Stimulated activated CD4-positive, alpha-beta T cell treated with anti-CD3 and anti-CD28 coated beads, Interleukin-15, amount 100 ng/mL, for 1 hour (primary cell): ENCODE results near the gene ZNF814.
"Not testable (repeated sequence)": the region's sequence is repeated elsewhere in the genome, so short reads cannot be mapped to it uniquely, and the experiment has no call there.

Source experiments
- DNase-seq, 2 donors: peaks; one replicate each; pipeline ENCODE4 v3.0.0-alpha.2; 2020; ENCODE audit warnings: low read depth in 1 of 2, low spot score in 1 of 2

Gene ZNF814

DNA sequence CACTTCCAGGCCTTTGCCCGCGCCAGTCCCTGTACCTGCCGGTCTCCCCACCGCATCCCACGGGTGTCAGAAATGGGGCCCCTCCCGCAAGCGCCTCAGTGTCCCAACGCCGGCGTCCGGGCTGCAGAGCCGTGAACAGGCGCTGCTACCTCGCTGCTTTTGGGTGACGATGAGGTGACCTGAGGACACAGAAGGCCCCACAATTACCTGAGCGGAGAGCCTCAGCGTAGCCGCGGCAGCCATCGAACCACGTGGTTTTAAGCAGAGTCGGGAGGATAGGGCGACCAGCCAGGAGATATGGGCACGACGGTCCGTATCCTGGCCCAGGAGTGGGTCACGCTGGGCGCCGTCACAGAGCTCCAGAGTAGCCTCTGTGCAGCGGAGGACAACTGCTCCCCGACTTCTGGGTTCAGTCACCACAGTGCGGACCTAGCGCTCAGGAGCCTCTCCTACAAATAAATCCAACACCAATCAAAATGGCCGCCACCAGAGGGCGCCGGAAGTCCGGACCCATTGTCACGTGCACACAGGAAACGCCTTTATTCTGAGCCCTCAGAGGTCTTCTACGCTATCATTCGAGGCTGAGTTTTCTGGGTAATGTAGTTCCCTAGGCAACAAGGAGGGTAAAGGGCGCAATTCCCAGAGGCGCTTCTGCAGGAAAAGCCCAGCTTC lies at the start of gene ZNF814:
ZNF814 (minus strand) TSS at position 478 of the 672 bp plus-strand sequence; CDS start at position 243, 235 bp downstream.
- peak; percentile 66 to 74 for DNase-seq

DNA sequence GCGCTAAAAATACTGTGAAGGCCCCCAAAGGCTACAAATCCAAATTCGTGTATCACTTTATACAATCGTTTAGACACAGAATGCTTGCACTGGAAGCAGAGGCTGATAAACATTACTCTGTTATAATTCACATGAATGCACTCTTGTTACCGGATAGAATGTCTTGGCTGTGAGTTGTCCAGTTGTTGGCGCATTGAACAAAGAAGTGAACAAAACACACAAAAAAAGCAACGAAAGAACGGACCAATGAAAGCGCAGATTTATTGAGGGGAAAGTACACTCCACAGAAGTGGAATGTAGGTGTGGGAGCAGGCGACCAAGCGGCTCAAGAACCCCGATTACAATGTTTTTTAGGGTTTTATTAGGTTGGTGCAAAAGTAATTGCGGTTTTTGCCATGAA lies 46.9 kb upstream of the ZNF814 start:
- no peak for DNase-seq

DNA sequence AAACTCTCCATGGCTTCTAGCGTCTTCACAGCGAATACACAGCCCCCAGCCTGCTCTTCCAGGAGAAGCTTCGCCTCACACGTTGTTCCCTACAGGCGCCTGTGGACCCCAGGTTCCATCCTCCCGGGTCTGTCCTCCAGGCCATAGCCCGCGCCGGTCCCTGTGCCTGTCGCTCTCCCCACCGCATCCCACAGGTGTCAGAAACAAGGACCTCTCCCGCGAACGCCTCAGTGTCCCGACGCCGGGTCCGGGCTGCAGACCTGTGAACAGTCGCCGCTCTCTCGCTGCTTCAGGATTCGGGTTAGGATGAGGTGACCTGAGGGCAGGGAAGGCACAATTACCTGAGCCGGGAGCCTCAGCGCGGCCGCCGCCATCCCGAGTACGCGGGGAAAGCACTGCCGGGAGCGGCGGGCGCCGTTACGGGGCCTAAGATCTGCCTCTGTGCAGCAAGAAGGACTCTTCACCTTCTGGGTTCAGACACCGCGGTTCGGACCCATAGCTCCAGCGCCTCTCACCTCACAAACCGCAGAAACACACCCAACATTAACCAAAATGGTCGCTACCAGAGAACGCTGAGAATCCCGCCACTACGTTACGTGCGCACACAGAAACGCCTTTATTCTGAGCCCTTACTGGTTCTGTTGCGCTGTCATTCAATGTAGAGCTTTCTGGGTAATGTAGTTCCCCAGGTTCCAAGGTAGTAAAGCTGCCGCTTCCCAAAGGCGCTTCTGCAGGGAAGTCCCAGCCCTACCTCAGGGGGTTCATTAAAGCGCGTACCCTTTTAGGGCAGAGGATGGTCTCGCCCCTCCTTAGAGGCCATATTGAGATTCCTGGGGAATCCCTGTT lies 46.2 kb upstream of the ZNF814 start, which contains the start of gene ZNF418:
ZNF418 (minus strand) TSS at position 583 of the 846 bp plus-strand sequence. CDS start 1,580 bp downstream, outside the sequence.
- DNase-seq, result no peak

DNA sequence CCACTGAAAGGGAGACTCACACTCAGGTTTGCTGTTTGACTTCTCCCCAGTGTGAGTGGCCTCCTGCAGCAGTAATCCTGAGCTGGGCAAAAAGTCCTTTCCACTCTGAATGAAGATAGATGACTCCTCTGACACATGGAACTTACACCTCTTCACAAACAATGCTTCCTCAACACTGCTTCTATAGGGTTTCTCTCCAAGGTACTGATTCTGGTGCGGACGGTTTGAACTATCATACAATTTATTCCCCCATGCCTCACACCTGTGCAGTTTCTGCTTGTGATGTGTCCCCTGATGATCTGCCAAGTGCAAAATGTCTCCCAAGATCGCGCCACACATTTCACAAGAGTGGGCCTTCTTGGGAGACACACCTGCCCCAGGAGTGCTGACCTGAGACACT lies 38.8 kb upstream of the ZNF814 start:
- no peak for DNase-seq

DNA sequence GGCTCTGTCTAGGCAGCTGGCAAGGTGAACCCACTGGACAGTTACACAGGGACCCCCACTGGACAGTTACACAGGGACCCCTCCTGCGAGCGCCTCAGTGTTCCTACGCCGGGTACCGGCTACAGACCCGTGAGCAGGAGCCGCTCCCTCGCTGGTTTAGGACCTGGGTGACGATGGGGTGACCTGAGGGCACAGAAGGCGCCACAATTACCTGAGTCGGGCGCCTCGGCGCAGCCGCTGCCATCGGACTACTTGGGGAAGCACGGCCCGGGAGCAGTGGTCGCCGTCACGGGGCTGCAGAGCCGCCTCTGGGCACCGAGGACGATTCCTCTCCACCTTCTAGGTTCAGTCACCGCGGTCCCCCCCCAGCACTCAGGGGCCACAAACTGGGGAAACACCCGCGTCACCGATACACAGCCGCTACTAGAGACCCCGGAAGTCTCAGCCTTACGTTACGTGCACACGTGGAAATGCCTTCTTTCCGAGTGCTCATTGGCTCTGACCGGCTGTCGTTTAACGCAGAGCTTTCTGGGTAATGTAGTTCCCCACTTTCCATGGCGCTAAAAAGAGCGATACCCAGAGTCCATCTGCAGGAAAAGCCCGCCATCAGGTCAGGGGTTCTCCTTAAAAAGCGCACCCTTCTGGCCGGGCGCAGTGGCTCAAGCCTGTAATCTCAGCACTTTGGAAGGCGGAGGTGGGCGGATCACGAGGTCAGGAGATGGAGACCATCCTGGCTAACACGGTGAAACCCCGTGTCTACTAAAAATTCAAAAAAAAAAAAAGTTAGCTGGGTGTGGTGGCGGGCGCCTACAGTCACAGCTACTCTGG lies 27.5 kb upstream of the ZNF814 start, which contains the start of gene ZNF417:
ZNF417 (minus strand) TSS at position 425 of the 828 bp plus-strand sequence; CDS start at position 244, 181 bp downstream.
- DNase-seq, result peak; percentile 65 to 68

DNA sequence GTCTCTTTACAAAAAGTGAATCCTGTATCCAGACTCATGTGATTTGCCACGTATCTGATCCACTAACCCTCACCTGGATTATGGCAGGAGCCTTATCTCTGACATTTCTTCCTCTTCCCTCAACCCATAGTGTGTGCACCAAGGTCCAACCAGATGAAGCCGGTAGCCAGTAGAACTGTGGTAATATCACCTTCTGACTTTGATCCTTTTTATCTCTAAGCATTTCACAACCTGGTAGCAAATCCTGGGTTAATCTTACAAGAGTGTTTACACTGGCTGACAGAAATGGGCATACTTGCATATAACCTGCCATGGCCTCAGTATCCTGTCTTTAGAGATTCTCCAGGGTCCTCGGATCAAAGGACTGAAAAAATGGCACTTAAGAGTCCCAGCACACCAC lies 25.7 kb upstream of the ZNF814 start:
- DNase-seq, result no peak

DNA sequence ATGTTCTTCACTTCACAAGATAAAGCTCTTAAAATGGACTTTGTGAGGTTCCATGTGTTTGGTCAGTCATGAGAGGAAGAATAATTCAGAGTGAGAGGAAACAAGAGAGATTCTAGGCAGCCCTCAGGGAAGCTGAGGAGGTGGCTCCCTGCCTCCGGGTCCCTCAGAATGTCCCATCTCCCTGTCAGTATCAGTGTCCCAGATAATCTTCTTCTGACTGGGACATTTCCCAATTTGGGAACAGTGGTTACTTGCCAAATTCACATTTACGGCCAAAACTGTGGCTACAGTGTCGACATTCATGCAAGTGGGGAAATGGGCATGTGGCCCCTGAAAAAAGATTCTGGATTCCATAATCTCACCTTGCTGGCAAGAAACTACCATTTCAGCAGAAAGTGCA lies 18.6 kb upstream of the ZNF814 start:
- no peak for DNase-seq

DNA sequence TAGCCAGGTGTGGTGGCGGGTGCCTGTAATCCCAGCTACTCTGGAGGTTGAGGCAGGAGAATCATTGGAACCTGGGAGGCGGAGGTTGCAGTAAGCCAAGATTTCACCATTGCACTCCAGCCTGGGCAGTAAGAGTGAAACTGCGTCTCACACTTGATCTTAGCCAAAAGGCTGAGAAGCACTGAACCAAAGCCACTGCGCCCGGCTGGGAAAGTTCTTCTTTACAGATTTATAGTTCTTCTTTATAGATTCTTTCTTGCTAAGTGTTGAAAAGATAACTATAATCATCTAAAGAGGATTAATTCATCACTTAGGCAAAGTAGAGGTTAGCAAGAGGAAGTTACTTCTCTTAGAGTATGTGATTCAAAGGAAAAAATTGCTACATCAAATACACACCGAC lies 16.4 kb upstream of the ZNF814 start:
- no peak for DNase-seq

DNA sequence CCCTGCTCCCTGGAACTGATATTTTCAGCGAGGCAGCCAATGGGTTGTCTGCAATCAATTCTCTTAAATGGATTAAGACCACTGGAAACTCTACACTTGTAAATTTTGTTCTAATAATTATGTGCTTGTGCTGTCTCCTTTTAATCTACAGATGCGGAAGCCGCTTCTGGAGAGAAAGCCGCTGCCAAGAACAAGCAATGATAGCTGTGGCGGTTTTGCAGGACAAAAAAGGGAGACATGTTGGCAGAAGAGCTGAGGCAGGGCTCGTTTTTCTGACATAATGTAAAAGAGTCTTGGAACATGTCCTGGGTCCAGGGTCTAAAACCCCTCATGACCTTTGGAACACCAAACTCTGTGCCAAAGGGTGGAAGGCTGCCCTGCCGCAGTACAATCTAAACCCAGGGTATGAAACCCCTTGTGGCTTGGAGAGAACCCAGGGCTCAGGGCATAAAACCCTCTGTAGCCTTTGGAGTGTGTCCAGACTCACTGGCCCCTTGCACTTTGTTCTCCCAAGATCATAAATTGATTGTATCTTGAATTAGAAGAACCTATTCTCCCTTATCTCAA lies 14.9 kb upstream of the ZNF814 start:
- DNase-seq, result no peak

DNA sequence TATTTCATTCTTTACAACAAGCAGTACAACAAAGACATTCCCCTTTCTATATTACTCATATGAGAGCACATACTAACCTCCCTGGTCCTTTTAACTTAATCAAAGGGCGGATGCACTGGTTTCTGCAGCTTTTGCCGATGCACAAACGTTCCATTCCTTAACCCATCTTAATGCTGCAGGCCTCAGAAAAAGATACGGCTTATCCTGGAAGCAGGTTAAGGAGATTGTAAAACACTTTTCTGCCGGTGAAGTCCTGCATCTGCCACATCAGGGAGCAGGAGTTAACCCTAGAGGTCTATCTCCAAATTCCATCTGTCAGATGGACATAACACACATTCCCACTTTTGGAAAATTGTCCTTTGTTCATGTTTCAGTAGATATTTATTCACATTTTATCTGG lies 11.5 kb upstream of the ZNF814 start:
- no peak for DNase-seq

DNA sequence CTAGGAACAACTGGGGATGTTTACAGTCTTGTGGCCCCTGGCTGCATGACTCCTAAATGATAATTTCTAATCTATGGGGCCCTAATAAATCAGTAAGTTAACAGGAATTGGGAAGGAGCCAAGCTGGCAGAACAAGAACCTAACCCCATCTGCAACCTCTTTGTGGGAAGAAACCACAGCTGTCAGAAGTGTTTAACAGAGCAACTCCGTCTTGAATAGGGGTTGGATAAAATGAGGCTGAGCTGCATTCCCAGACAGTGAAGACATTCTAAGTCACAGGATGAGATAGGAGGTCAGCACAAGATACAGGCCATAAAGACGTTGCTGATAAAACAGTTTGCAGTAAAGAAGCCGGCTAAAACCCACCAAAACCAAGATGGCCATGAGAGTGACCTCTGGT lies 1.9 kb upstream of the ZNF814 start:
- not testable (repeated sequence) for DNase-seq

DNA sequence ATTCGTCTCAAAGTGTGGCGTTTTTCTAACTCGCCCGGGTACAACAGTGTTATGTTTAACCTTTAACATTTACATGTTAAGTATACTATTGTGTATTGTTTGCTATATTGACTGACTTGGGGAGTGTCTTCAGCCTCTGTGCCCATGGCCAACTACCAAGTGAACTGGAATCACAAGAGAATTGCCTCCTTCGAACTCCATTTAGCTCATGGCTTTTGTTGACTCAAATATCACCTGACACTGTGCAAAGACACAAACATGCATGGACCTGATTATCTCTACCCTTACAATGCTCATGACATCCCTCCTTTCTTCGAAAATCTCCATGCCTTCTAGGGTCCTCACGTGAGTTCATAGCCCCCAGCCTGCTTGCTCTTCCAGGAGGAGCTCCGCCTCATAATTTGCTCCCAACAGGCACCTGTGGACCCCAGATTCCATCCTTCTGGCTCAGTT lies 704 bp downstream of the ZNF814 start:
- DNase-seq, result no peak

DNA sequence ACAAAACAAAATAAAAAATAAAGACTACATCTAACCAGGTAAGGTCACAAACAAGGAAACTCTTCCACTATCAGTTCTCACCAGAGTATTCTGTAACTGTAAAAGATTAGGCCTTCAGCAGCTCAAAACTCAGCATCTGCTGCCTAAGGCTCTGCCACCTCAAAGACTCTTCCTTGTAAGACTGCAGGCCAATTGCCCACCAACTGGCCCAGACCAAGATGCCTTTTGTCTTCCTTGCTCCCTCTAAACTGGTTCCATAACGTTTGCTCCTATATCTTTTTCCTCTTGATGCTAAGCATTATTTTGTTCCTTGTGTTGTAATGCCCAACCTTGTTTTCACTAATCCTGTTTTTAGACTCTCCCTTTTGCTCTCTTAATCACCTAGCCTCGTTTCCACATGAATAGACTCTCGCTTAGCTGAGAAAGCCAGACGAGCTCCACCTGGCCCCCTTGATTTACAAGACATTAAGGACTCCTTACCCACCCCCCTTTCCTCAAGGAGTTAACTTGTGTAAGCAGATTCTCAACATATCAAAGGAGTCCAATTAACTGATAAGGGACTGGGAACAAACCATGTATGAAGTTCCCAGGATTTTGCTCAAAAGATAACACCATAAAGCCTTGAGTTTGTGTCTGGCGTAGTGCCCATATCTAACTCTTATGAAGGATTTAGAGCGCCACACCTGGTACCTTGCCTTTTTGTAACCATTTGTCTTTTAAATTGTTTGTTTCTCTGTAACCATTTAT lies 1.5 kb downstream of the ZNF814 start:
- DNase-seq, result no peak

DNA sequence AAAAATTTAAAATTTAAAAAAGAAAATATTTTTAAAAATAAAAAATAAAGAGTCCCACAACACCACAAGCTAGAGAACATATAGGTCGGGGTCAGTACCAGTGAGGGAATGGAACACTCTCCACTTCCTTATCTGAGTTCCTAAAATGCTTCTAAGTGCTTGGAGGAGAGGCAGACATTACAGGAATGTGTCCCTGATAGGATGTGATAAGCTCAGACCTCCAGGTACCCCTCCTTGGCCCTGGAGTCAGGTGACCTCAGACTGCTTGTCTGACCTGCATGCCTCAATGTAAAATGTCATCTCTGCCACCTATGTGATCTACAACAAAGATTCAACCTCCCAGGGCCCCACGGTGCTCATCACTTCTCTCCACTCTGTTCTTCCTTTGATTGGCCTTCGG lies 2.8 kb downstream of the ZNF814 start:
- DNase-seq, result no peak

DNA sequence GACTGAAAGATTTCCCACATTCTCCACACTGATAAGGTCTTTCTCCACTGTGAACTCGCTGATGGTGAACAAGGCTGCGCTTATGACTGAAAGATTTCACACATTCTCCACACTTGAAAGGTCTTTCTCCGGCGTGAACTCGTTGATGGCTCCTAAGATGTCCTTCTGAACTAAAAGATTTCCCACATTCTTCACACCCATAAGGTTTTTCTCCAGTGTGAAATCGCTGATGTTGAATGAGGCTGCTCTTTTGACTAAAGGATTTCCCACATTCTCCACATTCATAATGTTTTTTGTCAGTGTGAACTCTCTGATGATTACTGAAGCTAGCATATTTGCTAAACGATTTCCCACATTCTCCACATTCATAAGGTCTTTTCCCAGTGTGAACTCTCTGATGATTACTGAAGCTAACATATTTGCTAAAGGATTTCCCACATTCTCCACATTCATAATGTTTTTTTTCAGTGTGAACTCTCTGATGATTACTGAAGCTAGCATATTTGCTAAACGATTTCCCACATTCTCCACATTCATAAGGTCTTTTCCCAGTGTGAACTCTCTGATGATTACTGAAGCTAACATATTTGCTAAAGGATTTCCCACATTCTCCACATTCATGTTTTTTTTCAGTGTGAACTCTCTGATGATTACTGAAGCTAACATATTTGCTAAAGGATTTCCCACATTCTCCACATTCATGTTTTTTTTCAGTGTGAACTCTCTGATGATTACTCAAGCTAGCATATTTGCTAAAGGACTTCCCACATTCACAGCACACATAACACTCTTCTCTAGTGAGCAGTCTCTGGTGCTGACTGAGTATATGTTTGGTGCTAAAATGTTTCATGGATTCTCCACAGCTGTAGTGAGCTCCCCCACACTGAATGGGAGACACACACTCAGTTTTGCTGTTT lies 14.7 kb downstream of the ZNF814 start:
- not testable (repeated sequence) for DNase-seq

DNA sequence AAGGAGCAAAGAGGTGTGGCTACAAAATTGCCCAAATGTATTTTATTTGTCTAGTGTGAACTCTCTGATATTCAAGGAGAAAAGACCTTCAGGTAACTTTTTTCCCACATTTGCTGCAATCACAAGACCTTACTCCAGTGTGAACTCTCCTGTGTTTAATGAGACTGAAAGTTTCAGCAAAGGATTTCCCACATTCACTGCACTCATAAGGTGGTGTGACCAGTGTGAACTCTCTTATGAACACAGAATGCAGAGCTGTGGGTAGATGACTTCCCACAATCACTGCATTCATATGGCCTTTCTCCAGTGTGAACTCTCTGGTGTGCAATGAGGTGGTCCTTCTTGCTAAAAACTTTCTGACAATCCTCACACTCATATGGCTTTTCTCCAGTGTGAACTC lies 16.4 kb downstream of the ZNF814 start:
- no peak for DNase-seq

DNA sequence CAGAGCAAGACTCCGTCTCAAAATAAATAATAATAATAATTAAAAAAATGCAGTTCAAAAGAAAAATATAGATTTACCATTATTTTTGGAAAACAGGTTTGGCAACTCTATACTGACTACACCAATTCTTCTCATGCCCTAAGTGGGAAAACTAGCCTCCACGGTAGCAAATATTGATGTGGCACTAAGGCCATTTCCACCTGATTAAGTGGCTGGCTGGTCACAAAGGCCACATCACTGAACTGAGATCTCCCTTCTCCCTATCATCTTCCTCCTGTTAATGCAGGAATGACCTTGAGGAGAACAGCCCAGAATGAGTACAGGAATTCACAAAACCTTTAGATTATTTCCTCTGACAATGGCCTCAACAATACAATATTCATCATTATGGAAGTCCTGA lies 18.6 kb downstream of the ZNF814 start:
- DNase-seq, result no peak

DNA sequence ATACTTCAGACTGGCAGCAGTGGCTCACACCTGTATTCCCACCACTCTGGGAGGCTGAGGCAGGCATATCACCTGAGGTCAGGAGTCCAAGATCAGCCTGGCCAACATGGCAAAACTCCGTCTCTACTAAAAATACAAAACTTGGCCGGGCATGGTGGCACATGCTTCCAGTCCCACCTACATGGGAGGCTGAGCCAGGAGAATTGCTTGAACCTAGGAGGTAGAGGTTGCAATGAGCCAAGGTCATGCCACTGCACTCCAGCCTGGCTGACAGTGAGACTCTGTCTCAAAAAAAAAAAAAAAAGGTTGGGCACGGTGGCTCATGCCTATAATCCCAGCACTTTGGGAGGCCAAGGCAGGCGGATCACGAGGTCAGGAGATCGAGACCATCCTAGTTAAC lies 19.2 kb downstream of the ZNF814 start:
- not testable (repeated sequence) for DNase-seq

DNA sequence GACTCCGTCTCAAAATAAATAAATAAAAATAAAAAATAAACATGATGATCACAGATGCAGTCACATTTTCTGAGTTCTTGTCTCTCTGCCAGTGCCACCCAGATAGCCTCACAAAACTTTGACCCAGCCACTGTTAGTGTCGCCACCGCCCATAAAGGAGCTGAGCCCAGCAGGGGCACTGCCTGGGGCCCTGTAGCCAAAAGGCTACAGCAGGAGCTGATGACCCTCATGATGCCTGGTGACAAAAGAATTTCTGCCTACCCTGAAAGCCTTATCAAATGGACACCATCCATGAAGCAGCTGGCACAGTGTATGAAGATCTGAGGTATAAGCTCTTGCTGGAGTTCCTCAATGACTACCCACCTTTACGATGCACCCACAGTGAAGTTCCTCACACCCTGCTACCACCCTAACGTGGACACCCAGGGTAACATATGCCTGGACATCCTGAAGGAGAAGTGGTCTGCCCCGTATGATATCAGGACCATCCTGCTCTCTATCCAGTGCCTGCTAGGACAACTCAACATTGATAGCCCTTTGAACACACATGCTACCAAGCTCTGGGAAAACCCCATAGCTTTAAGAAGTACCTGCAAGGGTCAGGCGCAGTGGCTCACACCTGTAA lies 20.9 kb downstream of the ZNF814 start:
- DNase-seq, result no peak
